ENCODE results near the gene ABCC8.

GRCh38 chr11:17411418-17411817 lies 65.2 kb downstream of the ABCC8 start:
- no peak for TF ChIP-seq EZH2 (IDR thresholded peaks at IDR 0.05; ENCODE audit: borderline replicate concordance, insufficient read depth, low read depth, low read length, poor library complexity, severe bottlenecking)
- TF ChIP-seq, protein P1, sequence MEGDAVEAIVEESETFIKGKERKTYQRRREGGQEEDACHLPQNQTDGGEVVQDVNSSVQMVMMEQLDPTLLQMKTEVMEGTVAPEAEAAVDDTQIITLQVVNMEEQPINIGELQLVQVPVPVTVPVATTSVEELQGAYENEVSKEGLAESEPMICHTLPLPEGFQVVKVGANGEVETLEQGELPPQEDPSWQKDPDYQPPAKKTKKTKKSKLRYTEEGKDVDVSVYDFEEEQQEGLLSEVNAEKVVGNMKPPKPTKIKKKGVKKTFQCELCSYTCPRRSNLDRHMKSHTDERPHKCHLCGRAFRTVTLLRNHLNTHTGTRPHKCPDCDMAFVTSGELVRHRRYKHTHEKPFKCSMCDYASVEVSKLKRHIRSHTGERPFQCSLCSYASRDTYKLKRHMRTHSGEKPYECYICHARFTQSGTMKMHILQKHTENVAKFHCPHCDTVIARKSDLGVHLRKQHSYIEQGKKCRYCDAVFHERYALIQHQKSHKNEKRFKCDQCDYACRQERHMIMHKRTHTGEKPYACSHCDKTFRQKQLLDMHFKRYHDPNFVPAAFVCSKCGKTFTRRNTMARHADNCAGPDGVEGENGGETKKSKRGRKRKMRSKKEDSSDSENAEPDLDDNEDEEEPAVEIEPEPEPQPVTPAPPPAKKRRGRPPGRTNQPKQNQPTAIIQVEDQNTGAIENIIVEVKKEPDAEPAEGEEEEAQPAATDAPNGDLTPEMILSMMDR (IDR thresholded peaks at IDR 0.05) = no peak

All from B cell (primary cell).